ENCODE data around the gene FAM135A.

- TF ChIP-seq POLR2A (IDR thresholded peaks at IDR 0.05; ENCODE audit: low read length): no peak
- TF ChIP-seq CTCF (IDR thresholded peaks at IDR 0.05): no peak
- TF ChIP-seq USF2 (IDR thresholded peaks at IDR 0.05): no peak
- TF ChIP-seq EP300 (IDR thresholded peaks at IDR 0.05): no peak
- no peak for TF ChIP-seq CBX8 (IDR thresholded peaks at IDR 0.05)
- no peak for TF ChIP-seq POLR2AphosphoS2 (conservative IDR thresholded peaks at IDR 0.05; ENCODE audit: low read length)
- TF ChIP-seq SMC3 (IDR thresholded peaks at IDR 0.05): no peak
These were observed 37.4 kb upstream of the FAM135A start for GRCh38 chr6:70375882-70376281.
